Middle frontal gyrus (tissue), 1 donor: ENCODE data around the gene GNAO1.

Experiments
- DNase-seq: peaks from one replicate; pipeline ENCODE4 v3.0.0-alpha.2; 2015; ENCODE audit warnings: low spot score; ENCODE audit errors: extremely low spot score

The GNAO1 gene

DNA sequence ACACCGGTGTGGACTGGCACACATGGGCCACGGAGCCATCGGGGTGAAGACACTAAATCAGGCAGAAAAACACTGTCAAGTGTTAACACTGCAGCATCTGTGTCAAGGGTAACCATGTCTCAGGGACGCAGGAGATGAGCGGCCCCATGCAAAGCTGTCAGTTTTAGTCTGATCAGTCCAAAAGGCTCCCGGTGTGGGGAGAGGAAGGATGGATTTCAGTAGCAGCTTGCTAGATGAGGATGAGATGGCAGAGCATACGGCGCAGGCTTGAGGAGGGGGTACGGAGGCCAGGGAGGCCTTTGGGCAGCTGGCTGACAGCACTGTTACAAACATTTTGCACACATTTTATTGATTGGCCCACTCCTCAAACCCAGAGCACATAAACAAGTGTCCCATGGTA, 98.1 kb downstream of the GNAO1 start:
- DNase-seq = no peak

DNA sequence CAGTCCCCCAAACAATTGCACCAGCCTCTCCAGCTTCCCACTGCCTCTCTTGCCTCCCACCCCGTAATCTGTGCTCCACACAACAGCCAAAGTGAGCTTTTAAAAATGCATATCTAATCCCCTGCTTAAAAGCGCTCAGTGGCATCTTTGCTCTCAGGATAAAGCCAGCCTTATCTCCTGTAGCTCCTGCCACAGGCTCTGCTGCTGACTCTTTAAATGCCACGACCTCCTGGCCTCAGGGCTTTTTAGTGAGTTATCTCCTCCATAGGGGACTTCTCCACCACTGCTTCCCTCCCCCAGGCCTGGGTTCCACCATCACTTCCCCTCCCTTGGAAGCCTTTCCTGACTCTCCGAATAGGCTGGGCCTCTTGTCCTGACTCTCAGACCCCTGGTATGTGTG, 98.6 kb downstream of the GNAO1 start:
- no peak for DNase-seq

DNA sequence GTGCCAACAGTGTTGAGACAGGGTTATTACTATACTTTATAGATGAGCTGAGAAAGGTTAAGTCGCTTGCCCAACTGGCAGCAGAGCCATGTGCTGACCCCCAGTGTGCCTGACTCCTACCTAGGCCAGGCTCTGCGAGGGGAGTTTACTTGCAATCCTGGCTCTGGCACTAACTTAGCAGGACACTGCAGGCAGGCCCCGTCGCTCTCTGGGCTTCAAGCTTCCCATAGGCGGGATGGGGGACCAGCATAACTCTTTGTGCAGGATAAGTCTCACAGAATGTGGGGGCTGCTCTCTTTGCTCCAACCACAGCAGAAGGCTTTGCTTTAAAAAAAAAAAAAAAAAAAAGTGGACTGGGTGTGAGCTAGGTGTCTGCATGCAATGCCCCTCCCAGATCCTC, 102.7 kb downstream of the GNAO1 start:
- no peak for DNase-seq

DNA sequence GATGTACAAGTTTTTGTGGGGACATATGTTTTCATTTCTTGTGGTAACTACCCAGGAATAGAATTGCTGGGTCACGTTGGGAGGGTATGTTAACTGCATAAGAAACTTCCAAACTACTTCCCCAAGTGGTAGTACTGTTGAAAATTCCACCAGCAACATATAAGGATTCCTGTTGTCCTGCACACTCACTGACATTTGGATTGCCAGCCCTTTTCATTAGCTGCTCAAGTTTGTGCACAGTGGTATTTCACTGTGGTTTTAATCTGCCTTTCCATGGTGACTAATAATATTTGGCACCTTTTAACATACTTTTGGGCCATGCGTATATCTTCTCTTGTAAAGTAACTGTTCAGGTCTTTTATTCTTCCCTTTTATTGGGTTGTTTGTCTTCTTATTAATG, 103.3 kb downstream of the GNAO1 start:
- DNase-seq = no peak

DNA sequence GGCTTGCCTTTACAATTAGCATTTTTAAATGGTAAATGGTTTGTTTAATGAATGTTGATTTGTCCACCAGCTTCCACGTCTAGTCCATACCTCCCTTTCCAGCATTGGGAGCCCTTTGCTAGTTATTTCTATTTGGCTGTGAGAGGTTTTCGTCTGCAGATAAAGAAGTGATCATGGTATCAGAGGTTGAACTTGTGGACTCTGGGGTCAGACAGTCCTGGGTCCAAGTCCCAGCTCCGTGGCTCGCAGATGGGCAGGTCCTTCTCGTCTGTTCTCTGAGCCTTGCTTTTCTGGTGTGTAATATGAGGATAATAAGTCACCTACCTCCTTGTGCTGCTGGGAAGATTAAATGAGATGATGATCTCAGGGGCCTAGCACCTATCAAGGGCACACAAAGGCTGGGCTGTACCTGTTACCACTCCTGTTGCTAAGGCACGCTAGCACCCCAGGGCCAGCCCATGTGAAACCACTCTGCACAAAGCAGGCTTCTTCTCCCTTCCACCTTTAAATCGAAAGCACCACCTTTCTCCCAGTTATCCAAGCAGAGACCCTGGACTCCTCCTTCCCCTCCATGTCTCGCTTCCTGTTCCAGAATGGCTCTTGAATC, 103.9 kb downstream of the GNAO1 start:
- no peak for DNase-seq

DNA sequence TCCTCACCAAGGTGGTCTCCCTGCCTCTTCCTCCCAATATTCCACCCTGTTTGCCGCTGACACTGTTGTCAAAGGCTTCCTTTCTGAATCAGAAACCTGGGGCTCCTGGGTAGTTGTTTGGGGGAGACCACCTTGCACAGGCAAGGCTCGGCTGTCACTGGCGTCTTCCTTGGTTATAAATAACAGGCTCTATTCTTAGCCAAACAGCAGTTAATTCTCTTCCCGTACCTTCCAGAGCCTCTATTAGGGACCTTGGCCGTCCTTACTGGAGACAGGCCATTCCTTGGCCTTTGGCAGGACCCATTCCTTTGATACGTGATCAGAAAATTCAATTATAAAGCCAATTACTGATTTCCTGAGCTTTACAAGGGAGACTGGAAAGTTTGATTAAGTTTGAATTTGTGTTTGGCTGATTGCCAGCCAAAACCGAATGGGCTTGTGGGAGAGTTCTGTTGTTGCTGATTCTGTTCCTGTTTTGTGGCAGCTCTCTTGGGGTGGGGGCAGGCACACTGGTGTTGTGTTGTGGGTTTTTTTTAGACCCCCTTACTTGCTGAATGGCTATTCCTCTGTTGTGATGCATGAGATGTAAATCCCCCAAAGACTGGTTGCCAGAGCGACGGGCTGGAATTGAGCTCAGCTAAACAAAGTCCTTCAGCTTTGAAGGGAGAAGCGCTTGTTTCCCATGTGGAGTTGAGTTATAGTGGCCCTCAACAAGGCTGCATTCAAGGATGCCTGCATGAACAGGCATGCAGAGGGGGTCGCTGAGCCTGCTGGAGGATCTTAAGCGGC, 104.6 kb downstream of the GNAO1 start:
- no peak for DNase-seq

DNA sequence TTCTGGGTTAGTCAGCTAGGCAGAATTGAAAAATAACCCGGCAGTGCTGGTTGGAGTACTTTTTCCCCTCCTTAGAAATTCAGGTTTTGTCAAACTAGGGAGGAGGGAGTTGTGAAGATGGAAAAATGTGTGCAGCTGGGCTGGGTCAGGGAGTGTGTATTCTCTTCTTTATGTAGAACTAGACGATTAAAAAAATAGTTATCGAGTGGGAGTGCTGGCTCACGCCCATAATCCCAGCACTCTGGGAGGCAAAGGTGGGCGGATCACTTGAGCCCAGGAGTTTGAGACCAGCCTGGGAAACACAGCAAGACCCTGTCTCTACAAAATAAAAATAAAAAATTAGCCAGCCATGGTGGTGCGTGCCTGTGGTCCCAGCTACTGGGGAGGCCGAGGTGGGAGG, 106.4 kb downstream of the GNAO1 start:
- DNase-seq = no peak

DNA sequence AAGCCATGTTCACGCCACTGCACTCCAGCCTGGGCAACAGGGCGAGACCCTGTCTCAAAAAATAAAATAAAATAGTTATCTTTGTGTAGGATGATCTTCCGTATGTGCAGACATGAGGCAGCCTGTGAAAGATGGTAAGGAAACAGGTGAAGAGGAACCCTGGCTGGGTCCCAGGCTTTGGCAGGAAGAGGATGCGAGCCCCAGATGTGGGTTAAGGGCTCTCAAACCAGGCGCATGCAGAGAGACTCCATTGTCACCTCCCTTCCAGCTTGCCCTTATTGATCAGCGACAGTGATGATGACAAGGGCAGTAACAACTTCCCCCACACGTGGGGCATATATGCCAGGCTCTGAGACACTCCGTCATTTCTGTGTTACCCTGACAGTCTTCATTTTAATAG, 106.8 kb downstream of the GNAO1 start:
- DNase-seq = no peak

DNA sequence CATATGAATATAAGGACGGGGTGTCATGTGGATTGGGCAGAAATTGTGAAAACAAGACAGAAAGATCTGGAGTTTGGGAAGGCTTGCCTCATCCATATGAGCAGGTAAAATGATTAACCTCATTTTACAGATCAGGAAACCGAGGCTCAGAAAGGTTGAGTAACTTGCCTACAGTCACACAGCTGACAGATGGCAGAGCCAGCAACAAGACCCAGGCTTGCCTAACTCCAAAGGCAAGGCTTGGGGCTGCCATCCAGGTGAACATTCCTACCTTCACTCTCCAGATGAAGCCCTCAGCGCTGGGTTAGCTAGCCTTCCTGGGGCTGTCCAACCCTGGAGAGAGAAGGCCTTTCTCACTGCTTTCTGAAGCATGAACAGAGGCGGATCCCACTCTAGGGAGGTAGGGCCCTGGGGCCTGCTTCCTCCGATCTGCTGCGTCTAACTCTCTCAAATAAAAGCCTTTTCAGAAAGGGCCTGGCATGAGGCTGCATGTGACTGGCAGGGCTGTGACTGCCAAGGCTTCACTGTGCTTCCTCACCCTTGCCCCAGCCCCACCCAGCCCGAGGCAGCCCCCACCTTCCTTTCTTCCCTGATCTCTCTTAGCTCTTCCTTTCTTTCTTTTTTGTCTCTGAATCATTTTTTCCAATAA, 107.8 kb downstream of the GNAO1 start:
- peak; percentile 76 for DNase-seq

DNA sequence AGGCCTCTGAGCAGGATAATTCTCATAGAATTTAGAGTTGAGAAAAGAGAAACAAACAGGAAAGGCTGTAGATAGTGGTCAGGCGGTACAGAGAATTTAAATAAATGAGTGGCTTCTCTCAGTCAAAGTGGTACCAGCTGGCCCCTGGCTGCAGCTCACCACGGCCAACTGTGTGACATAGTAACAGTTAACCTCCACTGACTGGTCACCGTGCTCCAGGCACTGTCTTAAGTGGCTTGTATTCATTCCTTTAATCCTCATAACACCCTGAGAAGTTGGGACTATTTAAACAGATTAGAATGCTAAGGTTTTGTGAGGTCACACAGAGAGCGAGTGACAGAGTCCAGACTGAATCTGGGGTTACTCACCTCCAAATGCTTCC, 108.9 kb downstream of the GNAO1 start:
- DNase-seq = no peak

DNA sequence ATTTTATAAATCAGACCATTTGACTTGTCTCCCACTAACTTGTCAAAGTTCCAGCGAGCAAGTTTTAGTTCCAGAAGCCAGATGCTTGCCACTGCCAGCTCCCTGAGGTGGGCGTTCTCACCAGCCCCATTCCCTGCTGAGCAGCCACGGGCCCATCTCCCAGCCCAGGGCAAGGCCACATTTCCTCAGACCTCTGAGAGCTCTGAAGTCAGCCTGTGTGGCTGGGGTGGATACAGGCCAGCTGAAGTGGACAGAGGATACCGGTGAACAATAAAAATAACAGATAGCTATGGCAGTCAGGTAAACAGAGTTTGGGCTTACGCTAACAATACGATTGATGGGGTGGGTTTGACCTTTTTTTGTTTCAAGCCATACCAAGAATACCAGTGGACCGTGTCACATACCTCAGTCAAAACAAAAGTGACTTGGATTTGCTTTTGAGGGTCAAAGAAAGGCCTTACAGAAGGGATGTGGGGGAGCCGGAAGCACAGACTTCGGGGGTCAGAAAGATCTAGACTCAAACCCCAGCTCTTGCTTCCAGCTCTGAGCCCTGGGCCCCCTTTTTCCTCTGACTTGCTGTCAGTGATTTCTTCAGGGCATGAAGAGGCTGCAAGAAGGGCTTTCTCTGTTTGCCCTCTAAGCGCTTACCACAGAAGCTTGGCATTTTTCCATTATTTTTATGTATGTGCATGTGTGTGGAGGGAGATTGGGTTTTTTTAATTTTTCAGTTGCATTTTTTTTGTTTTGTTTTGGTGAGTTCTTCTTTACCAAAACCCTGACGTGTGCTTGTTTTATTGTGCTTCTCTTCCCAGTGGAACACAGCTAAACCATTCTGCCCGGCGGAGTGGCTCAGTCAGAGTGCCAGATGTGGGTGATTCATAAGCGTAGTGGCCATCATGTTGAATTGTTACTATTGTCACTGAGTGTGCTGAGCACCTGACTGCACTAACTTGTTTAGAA, 109.9 kb downstream of the GNAO1 start:
- DNase-seq = no peak

DNA sequence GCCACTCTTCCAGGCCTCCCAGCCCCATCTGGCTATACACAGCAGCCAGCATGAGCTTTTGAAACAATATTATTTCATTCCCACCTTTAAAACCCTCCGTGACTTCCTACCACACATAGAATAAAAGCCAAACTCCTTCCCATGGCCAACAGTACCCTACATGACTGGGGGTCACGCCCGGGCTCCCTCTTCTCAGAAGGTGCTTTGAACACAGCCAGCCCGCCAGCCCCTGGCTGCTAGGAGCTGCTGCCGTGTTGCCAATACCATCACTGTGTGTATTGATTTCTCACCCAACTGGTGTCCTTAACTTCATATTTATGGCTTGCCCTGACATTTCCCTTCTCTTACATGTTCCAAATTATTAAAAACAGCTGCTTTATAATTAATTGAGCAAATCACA, 111.2 kb downstream of the GNAO1 start:
- DNase-seq = no peak

DNA sequence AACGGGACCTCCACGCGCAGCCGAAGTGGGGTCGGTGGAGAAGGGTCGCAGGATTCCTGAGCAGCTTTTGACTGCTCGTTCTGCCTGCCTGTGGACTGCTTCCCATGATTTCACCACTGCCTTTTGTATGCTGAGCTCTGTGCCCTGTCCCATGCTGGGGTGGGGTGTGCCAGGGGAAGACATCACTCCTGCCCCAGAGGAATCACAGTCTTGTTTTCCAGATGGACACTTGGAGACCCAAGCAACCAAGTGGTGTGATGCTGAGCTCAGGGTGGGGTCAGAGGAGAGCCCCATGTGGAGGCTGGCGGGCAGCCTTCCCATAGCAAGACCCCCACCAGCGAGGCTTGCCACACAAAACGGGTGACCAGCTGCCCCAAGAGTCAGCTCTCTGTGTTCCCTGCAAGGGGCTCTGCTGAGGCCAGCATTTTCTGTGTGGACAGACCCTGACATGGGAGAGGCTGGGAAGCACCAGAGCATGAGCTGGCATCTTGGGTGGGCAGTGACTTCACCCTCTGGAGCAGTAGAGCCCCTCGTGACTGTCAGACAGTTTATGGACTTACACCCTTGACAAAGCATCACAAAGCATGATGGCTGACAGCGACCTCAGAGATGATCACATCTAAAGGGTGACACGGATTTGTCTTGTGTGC, 111.9 kb downstream of the GNAO1 start:
- no peak for DNase-seq

DNA sequence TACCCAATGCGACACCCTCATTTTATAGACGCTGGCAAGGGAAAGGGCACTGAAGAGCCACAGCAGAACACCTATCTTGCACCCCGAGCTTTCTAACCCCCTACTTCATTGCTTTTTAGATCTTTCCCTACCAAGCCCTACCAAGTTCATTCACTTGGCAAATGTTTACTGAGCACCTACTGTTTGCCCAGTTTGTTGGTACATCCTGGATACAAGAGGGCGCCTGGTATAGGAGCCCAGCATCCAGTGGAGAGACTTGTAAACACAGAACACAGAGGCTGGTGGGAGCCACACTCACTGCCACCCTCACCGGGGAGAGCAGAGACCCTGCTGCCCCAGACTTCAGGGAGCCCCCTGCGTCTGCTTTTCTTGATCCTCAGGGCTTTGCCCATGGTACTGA, 112.6 kb downstream of the GNAO1 start:
- DNase-seq = no peak

DNA sequence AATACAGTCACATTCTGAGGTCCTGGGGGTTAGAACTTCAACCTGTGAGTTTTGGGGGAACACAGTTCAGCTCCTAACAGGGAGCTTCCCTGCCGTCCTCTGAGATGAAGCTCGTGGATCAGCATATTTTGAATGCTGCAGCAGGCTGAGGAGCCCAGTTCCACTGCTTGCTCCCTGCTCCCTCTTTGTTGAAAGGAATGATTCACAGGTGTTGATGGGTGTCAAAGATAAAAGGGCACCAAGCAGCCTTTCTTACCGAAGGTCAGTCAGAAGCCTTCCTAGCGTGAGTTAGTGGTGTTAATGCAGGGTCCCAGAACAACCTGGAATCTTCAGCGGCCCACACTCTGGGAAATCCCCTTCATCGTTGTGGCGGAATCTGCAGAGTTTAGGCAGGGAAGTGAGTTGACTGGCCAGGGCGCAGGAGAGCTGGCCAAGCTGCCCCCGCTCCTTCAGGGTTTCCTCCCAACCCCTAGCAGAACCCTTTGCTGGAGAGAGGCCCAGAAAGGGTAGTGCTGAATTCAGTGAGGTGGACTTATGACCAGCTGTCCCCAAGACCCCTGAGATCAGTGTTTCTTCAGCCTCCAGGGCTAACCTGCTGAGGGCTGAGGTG, 114.8 kb downstream of the GNAO1 start:
- no peak for DNase-seq

DNA sequence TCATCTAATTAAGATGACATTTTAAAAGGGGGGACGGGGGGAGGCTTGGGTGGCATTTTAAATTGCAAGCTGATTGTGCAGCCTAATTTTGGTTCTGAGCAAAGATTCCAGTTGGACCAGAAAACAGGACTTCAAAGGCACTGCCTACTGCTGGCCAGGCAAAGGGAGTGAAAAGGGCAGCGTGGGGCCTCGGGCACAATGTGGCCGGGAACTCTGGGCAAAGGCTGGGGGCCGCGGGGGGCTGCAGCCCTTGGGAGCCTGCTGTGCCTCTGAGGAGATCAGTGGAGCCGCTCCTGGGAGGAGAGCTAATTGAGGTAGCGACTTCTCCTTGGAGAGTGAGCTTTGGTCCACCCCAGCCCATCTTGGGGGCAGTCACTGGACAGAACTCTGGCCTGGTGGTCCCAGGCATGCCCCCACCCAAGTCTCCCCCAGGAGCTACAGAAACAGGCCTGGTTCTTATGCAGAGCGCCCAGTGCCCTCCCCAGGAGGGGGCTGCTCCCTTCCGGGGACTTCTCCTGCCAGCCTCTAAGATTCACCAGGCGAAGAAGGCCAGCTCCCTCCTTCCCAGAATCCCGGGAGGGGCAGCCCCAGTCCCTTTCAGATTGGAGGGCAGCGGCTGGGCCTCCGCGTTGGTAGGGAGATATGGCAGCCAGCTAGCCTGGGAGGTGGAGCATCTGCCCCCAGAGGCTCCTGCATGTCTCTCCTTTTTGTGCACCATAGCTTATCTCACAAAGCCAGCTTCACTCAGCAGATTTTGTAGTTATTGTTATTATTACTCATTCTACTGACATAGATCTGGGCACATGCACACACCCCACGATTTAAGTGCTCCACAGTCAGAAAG, 115.6 kb downstream of the GNAO1 start:
- no peak for DNase-seq

DNA sequence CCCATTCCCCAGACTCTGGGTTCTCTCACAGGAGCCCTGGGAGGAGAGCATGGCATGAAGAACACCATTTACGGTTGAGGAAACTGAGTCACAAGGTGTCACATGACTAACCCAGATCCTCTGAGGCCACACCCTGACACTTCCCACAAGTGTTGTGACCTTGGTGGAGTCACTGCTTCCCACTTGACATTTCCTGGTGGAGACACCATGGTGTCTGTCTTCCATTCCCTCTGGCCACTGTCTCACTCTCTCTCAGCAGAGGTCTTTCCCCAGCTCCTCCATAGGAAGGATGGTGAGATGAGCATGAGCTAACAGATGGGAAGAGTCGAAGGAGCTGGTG, 116.2 kb downstream of the GNAO1 start:
- DNase-seq = no peak

DNA sequence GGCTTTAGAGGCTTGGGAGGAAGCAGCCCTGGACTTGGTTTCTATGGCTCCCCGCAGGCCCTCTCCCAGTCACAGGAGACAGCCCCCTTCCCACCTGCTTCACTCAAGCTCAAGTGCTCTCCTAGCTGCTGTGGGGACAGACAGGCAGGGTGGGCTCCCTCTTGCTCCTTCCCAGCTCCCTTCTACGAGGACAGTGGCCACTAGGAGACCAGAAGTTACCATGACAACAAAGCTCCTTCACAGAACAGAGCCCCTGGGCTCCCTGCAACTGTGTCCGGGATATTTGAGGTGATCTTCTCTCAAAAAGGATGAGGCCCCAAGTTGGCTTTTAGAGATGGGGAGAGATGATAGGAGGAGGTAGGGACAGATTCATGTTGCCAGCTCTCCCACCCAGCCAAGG, 117.7 kb downstream of the GNAO1 start:
- DNase-seq = no peak

DNA sequence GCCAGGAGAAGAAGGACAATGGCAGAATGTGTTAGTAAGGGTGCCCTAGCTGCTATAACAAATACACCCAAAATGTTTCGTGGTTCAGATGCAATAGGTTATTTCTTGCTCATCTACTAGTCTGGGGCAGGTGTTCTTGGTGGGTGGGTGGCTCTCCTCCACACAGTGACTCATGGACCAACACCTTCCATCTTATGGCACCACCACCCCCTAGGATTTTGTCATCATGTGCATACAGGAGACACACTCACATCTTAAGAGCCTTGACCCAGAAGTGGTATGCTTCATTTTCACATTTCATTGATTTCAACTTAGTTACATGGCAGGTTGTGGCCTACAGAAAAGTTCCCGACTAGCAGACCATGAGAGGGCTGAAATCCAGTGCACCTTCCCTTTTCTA, 119.4 kb downstream of the GNAO1 start:
- no peak for DNase-seq
